ENCODE results near the gene CALCOCO2.

Gene CALCOCO2

GRCh38 chr17:48873696-48874443 is 43.0 kb downstream of the CALCOCO2 start:
- DNase-seq: no peak

- peak; percentile 35 for DNase-seq
These were observed 48.4 kb downstream of the CALCOCO2 start for GRCh38 chr17:48878920-48879898.

GRCh38 chr17:48882272-48882671 is 51.4 kb downstream of the CALCOCO2 start:
- no peak for DNase-seq

- DNase-seq: no peak
These were observed 52.3 kb downstream of the CALCOCO2 start for GRCh38 chr17:48883171-48883570.

GRCh38 chr17:48890086-48890485 is 59.3 kb downstream of the CALCOCO2 start:
- no peak for DNase-seq

GRCh38 chr17:48892940-48893645 is 62.3 kb downstream of the CALCOCO2 start:
- no peak for DNase-seq

- no peak for DNase-seq
These were observed 63.0 kb downstream of the CALCOCO2 start for GRCh38 chr17:48893646-48894508.

GRCh38 chr17:48894886-48895285 is 64.1 kb downstream of the CALCOCO2 start:
- no peak for DNase-seq

- DNase-seq: no peak
These were observed 70.4 kb downstream of the CALCOCO2 start for GRCh38 chr17:48901241-48901640.

GRCh38 chr17:48903401-48903800 is 72.6 kb downstream of the CALCOCO2 start:
- no peak for DNase-seq

- DNase-seq: no peak
These were observed 73.6 kb downstream of the CALCOCO2 start for GRCh38 chr17:48904428-48904827.

- no peak for DNase-seq
These were observed 75.2 kb downstream of the CALCOCO2 start for GRCh38 chr17:48905987-48906515.

- no peak for DNase-seq
These were observed 76.8 kb downstream of the CALCOCO2 start for GRCh38 chr17:48907713-48908046.

GRCh38 chr17:48908047-48908843 is 77.4 kb downstream of the CALCOCO2 start, which contains the start of gene UBE2Z:
UBE2Z (plus strand) TSS chr17:48908407; CDS start chr17:48908504, 97 bp downstream.
- peak; percentile 90 for DNase-seq

- peak; percentile 89 for DNase-seq
These were observed 78.1 kb downstream of the CALCOCO2 start for GRCh38 chr17:48908853-48909394.

- no peak for DNase-seq
These were observed 78.9 kb downstream of the CALCOCO2 start for GRCh38 chr17:48909783-48910182.

GRCh38 chr17:48910370-48910769 is 79.5 kb downstream of the CALCOCO2 start:
- no peak for DNase-seq

- DNase-seq: no peak
These were observed 81.6 kb downstream of the CALCOCO2 start for GRCh38 chr17:48912476-48912875.
